GM19455 (cell line): ENCODE results near the gene SRSF3.
"Not testable (repeated sequence)": the region's sequence is repeated elsewhere in the genome, so short reads cannot be mapped to it uniquely, and the experiment has no call there.

ENCODE experiments used
- ATAC-seq: cut with Tn5 transposase; IDR thresholded peaks from one replicate; pipeline ENCODE4 v1.9.1; 2021; ENCODE audit not compliant: unreplicated experiment

The SRSF3 gene

DNA sequence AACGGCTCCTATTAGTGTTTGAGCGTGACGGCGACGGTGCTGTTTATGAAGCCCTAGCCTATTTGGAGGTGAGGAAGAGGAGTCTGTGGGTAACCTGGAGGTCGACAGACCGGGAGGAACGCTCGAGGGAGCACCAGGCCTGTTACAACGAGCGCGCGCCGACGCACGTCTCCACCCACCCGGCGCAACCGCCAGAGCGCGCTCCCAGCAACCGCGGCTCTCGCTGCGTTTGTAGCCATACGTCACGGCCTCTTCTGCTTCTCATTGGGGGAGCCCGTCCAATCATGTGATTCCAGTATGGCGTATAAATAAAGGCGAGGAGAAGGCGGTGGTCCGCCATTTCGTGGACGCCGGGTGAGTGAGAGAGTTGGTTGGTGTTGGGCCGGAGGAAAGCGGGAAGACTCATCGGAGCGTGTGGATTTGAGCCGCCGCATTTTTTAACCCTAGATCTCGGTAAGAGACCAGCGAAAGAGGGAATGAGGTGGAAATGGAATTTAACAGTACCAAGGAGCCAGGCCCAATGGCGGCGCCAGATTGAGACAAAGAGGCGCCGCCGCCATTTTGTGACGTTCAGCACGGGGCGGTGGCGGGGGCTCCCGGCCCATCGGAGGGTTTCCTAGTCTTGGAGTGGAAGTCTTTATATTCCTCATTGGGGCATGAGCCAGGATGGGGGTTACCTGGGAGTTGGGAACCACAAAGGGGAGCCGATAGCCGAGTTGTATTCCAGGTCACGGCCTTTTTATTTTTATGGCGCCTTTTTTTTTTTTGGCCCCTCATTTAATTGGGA lies at the start of gene SRSF3:
SRSF3 (plus strand) TSS at position 334 of the 787 bp plus-strand sequence. CDS start 2,401 bp downstream, outside the sequence.
- ATAC-seq, result peak; percentile 72

DNA sequence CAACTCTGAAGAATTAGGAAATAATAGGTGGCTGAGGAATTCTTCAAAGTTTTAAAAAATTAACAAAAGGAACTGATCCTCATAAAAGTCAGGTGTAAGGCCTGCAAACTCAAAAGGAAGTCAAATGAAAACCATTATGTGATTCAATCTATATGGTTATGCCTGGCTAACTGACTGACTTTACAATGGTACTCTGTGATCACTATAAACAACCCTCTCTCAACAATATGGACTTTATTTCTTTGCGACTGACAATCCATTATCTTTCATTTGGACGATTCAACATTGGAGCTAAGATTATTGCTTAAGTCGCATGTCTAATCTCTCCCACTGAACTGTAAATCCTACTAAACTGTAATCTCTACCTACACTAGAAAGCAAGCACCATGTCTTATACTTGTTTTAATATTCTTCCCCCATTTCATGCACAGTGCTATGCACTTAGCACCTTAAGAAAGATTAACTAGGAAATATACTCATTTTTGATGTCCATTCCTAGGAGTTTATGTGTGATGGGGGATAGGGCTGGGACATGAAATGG lies 48.3 kb upstream of the SRSF3 start:
- ATAC-seq, result no peak

DNA sequence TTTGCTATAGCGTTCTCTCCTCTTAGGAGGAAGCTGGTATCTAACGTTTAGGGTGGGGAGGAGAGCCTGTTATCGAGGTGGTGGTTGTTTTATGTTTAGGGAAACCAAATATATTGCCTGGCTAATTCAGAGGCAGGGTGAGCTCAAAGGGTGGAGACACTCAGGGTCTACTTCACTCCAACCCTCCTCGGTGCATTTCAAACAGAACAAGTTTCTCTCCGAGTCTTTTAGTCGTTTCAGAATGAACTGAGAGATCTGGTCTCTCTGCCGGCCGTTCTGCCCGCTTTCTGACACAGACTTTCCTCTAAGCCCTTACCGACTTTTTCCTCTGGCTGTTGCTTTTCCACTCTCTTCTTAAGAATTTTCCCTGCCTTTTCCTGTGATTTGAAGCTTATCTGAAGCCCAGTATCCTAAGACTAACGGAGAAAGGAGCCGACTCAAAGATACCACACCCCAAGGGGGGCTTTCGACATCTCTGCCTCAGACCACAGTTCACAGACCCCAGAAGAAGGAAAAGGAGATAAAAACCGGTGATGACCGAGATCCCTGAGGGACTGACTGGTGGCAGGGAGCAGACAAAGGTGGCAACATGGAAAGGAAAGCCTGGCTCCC lies 47.7 kb upstream of the SRSF3 start:
- no peak for ATAC-seq

DNA sequence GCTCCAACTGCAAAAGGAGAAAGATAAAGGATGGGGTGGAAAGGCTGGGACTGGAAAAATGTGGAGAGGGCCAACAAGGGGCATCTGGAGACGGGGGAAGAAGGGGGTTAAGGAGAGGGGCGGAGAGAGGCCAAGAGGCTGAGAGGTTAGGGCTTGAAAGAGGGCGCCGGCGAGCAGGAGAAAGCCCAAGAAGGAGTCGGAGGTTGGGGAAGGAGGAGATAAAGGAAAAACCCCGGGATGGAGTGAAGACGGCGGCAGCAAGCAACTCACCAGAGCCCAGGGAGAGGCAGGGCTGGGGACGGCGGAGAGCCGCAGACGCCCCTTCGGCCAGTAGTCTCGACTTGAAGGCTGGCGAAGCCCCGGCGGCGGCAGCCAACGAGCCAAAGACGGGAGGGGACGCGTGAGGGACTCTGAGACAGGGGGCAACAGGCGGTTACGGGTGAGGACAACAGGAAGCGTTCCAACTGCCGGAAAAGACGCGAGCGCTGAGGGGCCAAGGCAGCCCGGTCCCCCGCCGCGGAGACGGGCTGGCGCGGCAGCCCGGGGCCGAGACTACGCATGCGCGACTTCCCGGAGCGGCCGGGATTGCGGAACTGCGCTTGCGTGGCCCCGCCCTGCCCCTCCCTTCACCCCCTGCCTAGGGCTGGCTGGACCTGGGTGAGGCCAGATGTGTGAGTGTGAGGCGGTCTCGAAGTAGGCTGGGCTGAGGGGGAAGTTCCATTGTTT lies 47.1 kb upstream of the SRSF3 start, which contains the start of gene STK38:
STK38 (minus strand) TSS at position 560 of the 726 bp plus-strand sequence. CDS start 7,277 bp downstream, outside the sequence.
- peak; percentile 74 for ATAC-seq

DNA sequence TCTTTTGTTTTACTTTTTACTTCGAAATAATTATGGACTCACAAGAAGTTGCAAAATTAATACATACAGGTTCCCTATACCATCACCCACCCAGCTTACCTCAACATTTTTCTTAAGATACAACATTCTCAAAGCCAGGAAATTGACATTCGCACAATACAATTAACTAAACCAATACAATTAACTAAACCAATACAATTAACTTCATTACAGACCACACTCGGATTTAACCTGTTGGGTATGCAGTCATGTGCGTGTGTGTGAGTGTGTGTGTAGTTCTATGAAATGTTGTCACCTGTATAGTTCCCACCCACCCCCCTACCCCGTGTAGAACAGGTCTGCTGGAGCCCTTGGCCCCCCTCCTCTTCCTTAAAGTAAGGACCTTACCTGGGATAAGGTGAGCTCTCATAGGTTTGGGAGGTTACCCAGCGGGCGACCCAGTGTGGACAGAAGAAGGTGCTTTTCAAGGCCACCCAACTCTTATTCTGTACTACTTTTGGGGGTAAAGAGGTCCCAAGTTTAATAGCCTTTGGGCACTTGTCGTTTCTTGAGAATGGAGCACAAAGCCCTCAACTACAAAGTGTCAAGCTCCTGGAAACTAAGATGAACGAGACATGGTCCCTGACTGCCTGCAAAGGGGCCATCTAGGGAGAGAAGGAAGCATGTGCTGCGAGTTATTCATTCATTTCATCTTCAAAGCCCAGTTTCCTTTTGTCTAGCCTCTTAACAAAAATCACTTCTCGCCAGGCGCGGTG lies 46.3 kb upstream of the SRSF3 start:
- no peak for ATAC-seq

DNA sequence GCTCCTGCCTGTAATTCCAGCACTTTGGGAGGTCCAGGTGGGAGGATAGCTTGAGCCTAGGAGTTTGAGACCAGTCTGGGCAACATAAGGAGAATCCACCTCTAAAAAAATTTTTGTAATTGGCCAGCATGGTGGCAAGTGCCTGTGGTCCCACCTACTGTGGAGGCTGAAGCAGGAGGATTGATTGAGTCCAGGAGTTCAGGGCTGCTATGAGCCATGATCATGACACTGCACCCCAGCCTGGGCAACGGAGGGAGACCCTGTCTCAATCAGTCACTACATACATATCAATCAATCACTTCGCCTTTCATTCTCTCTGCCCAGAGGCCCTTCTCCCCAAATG lies 45.8 kb upstream of the SRSF3 start:
- ATAC-seq, result no peak

DNA sequence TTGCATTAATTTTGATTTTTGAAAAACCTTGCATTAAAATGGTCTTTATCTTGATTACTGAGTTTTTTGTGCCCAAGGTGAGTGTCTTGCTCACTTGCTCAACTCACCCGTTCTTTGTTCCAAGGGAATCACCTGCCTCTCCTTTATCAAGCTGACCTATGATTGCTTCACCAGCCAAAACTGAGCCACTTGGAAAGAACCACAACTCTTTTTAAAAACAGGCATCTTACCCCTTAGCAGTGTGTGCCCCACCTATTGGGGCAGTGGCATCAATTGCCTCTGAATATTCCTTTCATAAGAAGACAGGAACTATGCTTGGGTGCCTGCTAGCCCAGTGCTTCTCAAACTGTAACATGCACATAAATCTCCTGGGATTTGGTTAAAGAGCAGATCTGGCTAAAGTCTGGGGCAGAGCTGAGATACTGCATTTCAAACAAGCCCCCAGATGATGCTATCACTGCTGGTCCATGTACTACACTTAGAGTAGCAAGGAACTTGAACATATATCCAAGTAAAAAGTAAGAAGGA lies 43.6 kb upstream of the SRSF3 start:
- ATAC-seq, result no peak

DNA sequence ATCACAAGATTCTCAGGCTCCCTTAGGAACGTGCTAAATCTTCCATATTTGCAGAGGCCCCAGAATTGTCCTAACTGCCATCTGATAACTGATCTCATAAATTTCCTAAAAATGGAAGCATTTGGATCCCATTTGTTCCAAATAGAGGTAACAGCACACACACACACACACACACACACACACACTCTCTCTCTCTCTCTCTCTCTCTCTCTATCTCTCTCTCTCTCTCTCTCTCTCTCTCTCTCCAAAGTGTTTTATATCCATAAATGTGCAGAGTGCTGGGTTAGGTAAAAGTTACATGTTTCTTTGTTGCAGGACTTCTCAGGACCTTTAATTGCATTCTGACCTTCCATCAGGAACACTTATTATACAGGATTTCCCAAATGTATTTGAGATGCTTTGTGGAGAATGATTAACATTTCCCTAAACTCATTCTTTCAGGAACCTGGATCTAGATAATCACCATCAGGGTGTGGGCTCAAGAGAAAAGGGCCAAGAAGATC lies 38.4 kb upstream of the SRSF3 start:
- no peak for ATAC-seq

DNA sequence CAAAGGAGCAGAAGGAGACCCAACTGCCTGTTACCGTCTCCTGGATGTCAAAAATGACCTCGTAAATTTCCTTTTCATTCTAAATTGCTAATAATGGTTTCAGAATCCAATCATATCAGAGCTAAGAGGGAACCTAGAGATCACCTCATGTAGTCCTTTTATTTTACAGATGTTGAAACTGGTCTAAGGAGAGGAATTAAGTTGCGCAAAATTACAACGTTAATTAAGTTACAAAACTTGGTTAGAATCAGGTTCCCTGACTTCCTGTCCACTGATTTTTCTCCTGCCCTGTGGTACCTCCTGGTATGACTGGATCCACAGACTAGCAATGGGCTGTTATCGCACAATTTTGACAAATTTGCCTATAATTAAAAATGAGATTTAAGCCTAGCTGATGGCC lies 37.9 kb upstream of the SRSF3 start:
- no peak for ATAC-seq

DNA sequence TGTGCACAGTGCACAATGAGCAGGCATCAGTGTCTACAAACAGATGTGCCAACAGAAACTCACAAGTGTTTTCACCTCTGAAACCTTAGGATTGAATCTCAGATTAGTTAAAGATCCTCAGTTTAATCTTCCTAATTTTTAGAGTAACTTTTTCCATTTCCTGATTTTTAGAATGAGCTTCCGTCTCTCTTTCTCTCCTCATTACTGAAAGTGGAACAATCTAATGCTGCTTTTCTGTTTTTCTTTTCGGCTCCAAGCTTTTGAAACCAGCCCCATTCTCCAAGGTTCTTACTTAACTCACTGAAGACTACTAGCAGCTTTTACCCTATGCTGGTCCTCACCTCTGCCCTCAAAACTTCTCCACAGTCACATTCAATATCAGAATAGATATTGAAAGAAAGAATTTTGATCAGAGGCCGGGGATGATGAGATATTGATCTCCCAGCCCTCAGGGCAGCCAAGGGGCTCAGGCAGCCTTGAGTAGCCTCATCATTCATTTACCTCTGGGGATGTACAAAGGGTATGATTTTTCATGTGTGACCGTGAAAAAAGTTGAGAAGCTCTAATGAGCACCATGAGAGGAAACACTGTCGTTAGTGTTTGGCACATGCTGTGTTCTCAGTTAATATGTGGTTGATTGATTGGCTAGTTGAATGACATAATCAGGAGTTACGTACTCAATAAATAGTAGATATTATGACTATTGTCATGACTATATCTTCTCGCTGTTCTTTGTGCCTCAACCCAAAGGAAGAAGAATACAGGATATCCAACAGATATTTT lies 35.0 kb upstream of the SRSF3 start:
- ATAC-seq, result no peak

DNA sequence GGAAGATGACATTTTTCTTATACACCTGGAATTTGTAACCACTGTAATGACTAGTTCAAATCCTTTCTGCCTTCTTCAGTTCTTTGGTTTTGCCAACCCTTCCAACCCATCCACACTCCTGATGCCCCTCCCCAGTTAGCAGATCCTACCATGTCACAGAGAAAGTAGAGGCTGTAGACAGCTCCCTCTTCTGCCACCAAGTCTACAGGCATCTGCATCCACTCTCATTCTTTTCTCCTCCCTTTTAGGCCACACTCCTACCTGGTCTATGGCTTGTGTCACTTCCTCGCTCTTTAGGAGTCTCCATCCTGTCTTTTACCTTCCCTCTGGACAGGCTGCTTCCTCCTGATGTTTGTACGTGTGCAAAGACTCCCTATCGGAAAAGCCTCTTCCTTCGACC lies 33.3 kb upstream of the SRSF3 start:
- no peak for ATAC-seq

DNA sequence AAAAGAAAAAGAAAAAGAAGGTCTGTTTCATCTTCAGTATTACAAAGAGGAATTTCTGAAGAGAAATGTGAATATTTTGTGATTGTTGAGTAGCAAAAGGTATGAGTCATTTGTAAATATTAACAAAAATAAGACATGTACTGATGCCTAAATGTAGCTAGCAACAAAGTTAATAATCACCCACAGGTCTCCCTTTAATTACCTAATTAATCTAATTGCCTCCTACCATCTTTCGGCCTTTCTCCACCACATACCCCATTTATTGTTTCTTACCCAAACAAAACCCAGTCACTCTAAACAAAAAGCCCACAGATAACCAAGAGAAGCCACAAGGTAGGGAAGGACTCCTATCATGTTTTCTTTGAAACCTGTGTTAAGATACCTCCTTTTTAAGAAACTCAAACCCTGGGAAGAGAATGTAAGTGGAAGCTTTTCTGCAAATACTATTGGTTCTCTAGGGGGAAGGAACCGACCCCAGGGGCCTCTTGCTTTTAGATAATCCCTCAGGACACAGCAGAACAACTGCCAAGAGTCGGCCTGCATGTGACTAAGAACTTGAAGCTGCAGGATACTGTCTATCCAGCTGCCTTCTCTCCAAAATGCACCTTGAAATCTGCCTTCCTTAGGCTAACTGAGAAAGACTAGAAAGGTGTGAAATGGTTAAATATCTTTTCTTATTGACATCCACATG lies 30.8 kb upstream of the SRSF3 start:
- ATAC-seq, result no peak

DNA sequence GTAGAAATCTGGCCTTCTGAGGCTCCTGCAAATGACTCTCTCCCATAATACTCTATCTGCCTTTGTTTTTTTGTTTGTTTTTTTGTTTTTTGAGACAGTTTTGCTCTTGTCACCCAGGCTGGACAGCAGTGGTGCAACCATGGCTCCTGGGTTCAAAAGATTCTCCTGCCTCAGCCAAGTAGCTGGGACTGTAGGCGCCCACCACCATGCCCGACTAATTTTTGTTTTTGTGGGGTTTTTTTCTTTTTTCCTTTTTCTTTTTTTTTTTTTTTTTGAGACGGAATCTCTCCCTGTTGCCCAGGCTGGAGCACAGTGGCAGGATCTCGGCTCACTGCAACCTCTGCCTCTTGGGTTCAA lies 30.3 kb upstream of the SRSF3 start:
- no peak for ATAC-seq

DNA sequence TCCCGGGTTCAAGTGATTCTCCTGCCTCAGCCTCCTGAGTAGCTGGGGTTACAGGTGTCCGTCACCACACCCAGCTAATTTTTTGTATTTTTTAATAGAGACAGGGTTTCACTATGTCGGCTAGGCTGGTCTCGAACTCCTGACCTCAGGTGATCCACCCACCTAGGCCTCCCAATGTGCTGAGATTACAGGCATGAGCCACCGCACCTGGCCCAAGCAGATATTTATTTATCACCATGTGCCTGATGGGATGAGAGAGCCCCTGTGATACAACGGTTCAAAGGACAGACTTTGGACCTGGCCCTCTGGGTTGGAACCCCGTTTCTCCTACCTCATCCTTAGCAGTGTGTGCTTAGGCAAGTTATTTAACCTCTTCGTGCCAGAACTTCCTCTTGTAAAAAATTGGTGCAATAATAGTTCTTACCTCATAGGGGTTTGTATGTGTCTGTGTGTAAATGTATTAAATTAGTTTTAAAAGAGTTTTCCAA lies 27.7 kb upstream of the SRSF3 start:
- no peak for ATAC-seq

DNA sequence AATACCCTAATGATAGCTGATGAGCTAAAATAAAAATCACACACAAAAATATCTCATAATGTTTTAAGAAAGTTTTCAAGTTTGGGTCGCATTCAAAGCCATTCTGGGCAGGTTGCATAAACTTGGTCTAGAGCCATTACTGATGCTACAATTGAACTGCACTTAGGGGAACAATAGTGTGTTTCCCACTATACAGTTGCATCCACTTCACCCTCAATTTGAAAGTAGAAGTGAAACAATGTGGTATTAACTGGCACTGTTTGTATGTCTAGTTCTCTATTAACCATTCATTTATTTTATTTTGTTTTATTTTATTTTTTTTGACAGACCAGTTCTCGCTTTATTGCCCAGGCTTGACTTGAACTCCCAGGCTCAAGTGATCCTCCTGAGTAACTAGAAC lies 23.9 kb upstream of the SRSF3 start:
- no peak for ATAC-seq

DNA sequence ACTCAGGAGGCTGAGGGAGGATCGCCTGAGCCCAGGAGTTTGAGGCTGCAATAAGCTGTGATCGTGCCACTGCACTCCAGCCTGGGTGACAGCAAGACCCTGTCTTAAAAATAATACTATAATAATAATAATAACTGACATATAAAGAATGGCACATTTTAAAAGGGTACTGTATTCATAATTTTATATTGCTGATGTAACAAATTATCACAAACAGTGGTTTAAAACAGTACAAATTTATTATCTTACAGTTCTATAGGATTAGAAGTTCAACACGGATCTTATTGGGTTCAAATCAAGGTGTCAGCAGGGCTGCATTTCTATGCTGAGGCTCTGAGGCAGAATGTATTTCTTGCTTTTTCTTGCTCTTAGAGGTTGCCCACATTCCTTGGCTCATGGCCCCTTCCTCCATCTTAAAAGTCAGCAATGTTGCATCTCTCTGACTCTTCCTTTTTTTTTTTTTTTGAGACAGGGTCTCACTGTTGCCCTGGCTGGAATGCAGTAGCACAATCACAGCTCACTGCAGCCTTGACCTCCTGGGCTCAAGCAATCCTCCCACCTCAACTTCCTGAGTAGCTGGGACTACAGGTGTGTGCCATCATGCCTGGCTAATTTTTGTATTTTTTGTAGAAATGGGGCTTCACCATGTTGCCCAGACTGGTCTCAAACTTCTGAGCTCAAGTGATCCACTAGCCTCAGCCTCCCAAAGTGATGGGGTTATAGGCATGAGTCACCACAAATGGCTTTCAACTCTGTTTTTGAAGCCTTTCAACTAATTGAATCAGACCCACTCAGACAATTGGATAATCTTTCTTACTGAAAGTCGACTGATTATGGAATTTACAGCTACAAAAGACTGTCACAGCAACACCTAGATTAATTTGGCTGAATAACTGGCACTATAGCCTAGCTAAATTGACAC lies 22.8 kb upstream of the SRSF3 start:
- no peak for ATAC-seq

DNA sequence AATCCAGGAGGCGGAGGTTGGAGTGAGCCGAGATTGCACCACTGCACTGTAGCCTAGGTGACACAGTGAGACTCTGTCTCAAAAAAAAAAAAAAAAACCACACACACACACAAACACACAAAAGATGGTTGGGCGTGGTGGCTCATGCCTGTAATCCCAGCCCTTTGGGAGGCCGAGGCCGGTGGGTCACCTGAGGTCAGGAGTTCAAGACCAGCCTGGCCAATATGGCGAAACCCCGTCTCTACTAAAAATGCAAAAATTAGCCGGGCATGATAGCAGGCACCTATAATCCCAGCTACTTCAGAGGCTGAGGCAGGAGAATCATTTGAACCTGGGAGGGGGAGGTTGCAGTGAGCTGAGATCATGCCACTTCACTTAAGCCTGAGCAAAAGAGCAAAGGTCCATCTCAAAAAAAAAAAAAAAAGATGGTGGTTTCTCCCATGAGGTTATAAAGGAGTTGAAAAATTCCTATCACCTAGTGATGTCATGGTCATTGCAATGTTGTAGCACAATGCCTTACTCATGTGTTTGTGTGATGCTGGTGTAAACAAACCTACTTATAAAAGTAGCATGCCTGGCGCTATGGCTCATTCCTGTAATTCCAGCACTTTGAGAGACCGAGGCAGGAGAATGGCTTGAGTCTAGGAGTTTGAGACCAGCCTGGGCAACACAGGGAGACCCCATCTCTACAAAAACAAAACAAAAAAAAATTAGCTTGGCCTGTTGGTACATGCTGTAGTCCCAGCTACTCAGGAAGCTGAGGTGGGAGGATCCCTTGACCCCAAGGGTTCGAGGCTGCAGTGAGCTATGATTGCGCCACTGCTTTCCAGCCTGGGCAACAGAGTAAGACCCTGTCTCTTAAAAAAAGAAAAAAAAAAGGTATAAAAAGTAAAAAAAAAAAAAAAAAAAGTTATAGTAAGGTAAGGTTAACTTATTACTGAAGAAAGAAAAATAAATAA lies 21.5 kb upstream of the SRSF3 start:
- ATAC-seq, result not testable (repeated sequence)
